ENCODE results near the gene TNIK. TPM values are rescaled to one million over a fixed set of nuclear protein-coding genes. Genes with fewer than 3 reads are reported as not detected.

TNIK gene
- total and polyA plus RNA-seq, 2 experiments from 2014 or later, result 7.4 to 13.8 TPM

- no peaks in the 10 kb centered on the region for H3K36me3 ChIP-seq (replicated peaks; ENCODE audit: insufficient read depth, low read depth)
- H3K4me1 ChIP-seq (ENCODE audit: insufficient read depth), result no peaks in the 10 kb centered on the region
- H3K9me3 ChIP-seq (ENCODE audit: low read depth), result no peaks in the 10 kb centered on the region
- no peaks in the 10 kb centered on the region for H3K79me2 ChIP-seq
- H3K9me2 ChIP-seq (replicated peaks; ENCODE audit: insufficient read depth), result no peaks in the 10 kb centered on the region
- H3K4me2 ChIP-seq, result no peak overlapping the region
- no peaks in the 10 kb centered on the region for H4K20me1 ChIP-seq (ENCODE audit: insufficient read depth, poor library complexity, severe bottlenecking)
- no peak overlapping the region for H3K27ac ChIP-seq
- no peak overlapping the region for H2AFZ ChIP-seq
- 91% methylated on average over 4 of the region's 4 CpGs for WGBS (ENCODE audit: low lambda C conversion rate, missing lambda C conversion rate)
- no peaks in the 10 kb centered on the region for H3K27me3 ChIP-seq
- no peak for DNase-seq (ENCODE audit: low spot score)
- no peak overlapping the region for H3K4me3 ChIP-seq
- TF ChIP-seq EZH2phosphoT487 (IDR thresholded peaks at IDR 0.05; ENCODE audit: low read depth, severe bottlenecking, unreplicated experiment) (no peak), CTCF (IDR thresholded peaks at IDR 0.05; ENCODE audit: poor library complexity) (no peak)
Observed at GRCh38 chr3:171108066-171108465, 352.1 kb downstream of the TNIK start.

DNA sequence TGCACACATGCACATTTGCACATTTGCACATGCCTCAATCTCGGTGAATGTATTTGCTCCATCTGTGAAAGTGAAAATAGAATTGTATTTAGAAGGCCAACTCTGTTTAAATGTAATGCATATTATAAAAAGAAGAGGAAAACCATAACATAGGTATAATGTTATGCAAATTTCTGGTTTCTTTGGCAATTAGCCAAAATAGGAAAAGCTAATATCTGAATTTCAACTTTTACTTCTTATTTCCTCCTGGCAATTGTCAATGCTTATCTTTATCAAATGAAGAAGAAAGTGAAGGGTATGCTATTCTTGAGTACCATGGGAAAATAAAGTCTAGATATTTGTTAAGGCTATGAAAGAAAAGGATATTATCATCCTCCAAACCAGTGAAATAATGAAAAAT, 357.0 kb downstream of the TNIK start:
- Histone ChIP-seq H4K20me1 (ENCODE audit: insufficient read depth, poor library complexity, severe bottlenecking) (no peaks in the 10 kb centered on the region), H2AFZ (no peak overlapping the region), H3K27ac (no peak overlapping the region), H3K36me3 (replicated peaks; ENCODE audit: insufficient read depth, low read depth) (no peaks in the 10 kb centered on the region), H3K27me3 (no peaks in the 10 kb centered on the region), H3K4me2 (no peak overlapping the region), H3K4me3 (no peak overlapping the region), H3K4me1 (ENCODE audit: insufficient read depth) (no peaks in the 10 kb centered on the region), H3K9me2 (replicated peaks; ENCODE audit: insufficient read depth) (no peaks in the 10 kb centered on the region), H3K9me3 (ENCODE audit: low read depth) (no peaks in the 10 kb centered on the region), H3K79me2 (no peaks in the 10 kb centered on the region)
- no peak for TF ChIP-seq EZH2phosphoT487 (IDR thresholded peaks at IDR 0.05; ENCODE audit: low read depth, severe bottlenecking, unreplicated experiment)
- no peak for TF ChIP-seq EZH2 (IDR thresholded peaks at IDR 0.05; ENCODE audit: borderline replicate concordance)
- TF ChIP-seq CTCF (IDR thresholded peaks at IDR 0.05; ENCODE audit: poor library complexity), result no peak
- 96% methylated on average over 1 of the region's 1 CpG for WGBS (ENCODE audit: low lambda C conversion rate, missing lambda C conversion rate)
- DNase-seq (ENCODE audit: low spot score), result no peak

DNA sequence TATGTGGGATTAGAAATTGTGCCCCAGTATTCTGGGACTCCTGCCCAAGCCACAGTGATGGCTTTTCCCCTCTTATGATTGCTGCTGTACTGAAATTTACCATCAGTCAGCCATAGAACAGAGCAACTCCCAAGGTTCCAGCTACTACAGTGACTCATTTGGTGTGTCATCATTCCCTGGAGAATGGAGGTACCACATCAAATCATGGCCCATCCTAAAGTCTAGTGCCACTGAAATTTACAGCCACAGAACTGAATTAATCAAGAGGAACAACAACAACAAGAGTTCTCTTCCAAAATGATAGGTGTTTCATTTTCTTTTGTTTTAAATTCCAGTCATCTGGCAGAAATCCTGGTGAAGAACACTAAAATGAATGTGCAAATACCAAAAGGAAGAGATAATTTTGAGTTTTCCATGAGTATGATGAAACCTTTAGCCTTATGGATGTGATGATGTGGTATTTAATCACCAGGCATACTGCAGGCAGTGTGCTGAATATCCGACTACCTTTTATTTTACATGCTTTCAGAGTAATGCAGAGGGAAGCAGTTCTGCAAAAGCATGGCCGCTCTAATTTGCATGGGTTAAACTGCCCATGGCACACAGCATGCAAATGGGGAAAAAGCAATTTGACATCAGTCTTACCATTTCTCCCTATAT, 358.1 kb downstream of the TNIK start:
- no peak for DNase-seq (ENCODE audit: low spot score)
- no peaks in the 10 kb centered on the region for H3K9me2 ChIP-seq (replicated peaks; ENCODE audit: insufficient read depth)
- H3K36me3 ChIP-seq (replicated peaks; ENCODE audit: insufficient read depth, low read depth), result no peaks in the 10 kb centered on the region
- H4K20me1 ChIP-seq (ENCODE audit: insufficient read depth, poor library complexity, severe bottlenecking), result no peaks in the 10 kb centered on the region
- WGBS (ENCODE audit: low lambda C conversion rate, missing lambda C conversion rate), result 93% methylated on average over 2 of the region's 2 CpGs
- no peaks in the 10 kb centered on the region for H3K4me1 ChIP-seq (ENCODE audit: insufficient read depth)
- H3K4me3 ChIP-seq, result no peak overlapping the region
- no peak for TF ChIP-seq CTCF (IDR thresholded peaks at IDR 0.05; ENCODE audit: poor library complexity)
- no peak for TF ChIP-seq EZH2 (IDR thresholded peaks at IDR 0.05; ENCODE audit: borderline replicate concordance)
- no peak for TF ChIP-seq EZH2phosphoT487 (IDR thresholded peaks at IDR 0.05; ENCODE audit: low read depth, severe bottlenecking, unreplicated experiment)
- H3K4me2 ChIP-seq, result no peak overlapping the region
- no peaks in the 10 kb centered on the region for H3K9me3 ChIP-seq (ENCODE audit: low read depth)
- no peaks in the 10 kb centered on the region for H3K27me3 ChIP-seq
- no peaks in the 10 kb centered on the region for H3K79me2 ChIP-seq
- no peak overlapping the region for H3K27ac ChIP-seq
- H2AFZ ChIP-seq, result no peak overlapping the region

Data from hepatocyte (in vitro differentiated cells).